Suppressor macrophage (primary cell): ENCODE measurements around the gene DUOXA1.
"Not testable (repeated sequence)": the region's sequence is repeated elsewhere in the genome, so short reads cannot be mapped to it uniquely, and the experiment has no call there.

Source experiments
- DNase-seq, 4 experiments: peaks; one replicate each; pipeline ENCODE4 v3.0.0-alpha.2; 2020 to 2022

DUOXA1 gene

DNA sequence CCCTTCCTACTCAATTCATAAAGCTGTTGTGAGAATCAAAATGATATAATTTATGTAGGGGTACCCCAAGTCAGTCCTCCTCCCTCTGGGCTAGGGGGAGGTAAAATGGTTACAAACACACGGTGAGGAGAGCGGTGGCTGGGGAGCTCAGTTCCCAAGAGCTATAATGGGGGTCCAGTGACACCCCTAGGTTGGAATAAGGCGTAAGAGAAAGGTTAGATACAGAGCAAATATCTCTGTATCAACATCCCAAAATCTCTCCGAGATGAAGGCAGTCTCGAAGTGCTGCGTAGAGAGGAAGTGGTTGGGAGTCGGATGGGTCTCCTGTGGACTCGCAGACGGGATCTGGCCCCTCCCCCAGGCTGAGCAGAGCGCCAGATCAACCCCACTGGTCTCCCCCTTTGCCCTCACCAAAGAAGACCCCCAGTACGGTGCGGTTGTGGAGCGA, 17.5 kb downstream of the DUOXA1 start:
- DNase-seq: no peak

DNA sequence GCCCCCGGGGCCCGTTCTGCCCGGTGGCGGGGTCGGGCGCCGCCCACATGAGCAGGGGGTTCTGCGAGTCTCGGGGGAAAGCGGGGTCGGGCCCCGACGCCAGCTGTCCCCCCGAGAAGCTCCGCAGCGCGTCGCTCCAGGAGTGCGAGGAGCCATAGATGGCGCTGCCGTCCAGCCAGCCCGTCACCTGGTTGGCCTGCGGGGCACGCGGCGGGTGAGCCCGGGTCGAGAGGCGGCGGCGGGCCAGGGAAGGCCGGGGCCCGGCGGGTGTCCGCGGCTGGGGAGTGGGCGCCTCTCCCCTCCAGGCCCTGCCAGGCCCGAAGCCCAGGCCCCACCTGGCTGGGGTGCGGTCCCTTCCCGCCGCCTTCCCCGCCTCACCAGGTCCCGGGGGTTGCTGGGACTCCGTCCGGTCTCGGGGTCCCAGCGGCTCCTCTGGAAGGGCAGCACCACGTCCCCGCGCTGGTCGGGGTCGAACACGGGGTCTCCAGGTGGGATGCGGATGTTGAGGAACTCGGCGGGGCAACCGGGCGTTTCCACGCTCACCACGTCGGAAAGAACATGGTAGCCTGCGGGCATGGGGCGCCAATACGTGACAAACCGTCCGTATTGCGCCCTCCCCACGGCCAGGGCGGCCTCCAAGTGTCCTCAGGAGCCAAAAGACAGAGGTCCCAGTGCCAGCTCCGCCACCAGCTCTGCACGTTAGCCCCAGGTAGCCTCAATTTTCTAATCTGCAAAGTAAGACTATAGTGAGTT, 18.1 kb downstream of the DUOXA1 start:
- DNase-seq: no peak

- DNase-seq: no peak
Observed at GRCh38 chr15:45110256-45110820, 19.3 kb downstream of the DUOXA1 start.

DNA sequence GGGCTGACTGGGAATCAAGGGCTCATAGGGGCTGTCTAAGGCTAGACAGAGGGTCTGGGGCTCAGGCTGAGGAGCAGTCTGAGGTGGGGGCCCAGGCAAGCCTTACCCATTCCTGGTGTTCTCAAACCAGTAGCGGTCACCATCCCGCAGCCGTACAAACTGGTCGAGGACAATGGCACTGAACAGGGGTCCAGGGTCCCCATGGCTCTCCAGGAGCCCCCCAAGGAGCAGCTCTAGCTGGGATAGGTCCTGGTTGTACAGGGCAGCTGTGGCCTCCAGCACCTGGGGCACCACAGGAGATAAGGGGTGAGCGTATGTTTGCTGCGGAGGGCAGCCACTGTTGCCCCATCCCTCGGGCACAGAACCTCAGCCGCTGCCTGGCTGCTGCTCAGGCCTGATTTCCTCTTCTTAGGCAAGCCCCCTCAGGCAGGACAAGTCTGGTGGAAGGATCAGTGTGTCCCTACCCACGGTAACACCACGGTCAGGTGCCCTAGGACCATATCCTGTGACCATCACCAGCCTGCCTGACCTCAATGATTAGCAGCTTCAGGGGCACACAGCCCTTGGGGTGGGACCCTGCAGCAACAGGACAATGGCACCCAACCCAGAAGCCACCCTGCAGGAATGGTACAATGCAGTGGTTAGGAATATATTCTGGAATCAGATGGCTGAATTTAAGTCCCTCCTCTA, 21.6 kb downstream of the DUOXA1 start:
- no peak for DNase-seq

DNA sequence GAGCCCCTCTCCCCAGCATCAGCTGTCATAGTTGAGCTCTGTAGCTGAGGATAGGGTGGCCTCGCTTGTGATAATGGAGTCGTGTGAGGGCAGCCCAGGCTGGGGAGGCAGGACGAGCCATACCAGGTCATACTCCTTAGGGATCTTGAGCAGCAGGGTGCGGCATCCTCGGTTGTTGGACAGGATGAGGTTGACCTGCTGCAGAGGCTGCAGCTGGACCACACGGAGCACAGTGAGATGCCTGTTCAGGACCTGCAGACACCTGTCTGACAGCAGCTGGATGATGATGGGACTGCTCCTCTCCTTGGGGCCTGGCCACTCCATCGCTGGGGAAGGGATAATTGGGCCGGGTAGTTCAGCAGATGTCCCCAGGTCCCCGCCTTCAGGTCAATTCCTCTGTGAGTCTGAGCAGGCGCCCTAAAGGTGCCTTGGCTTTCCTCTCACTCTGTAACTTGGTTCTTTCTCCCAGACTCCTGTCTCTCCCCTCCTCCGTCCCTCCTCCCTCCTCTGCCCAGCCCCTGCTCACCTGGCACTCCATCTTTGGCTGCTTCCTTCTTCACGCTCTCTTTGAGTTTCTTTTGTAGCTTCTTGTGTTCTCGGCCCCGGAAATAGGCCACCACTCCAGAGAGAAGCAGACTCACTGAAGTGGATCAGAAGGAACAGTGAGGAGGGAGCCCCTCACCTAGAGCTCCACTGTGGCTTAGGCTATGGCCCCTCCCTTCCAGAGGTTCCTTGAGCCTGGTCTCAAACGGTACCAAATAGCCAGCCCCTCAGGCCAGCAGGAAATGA, 23.5 kb downstream of the DUOXA1 start:
- DNase-seq: no peak

DNA sequence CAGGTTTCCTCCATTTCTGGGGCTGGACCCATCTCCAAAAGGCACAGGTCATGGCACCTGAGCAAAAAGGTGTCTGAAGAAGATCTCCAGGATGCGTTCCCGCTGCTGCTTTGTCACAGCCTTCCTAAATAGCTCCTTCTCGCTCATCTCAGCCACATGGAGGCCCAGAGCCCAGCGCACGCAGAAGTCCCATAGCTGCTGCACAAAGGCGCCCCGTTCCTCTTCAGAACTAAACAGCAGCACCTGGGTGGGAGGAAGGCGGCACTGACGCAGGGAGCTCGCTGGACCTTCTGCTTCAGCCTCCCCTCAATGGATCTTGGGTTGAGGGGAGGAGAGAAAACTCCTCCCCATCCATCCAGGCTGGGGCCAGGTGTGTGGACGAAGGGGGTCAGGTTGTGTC, 24.1 kb downstream of the DUOXA1 start:
- DNase-seq: no peak

DNA sequence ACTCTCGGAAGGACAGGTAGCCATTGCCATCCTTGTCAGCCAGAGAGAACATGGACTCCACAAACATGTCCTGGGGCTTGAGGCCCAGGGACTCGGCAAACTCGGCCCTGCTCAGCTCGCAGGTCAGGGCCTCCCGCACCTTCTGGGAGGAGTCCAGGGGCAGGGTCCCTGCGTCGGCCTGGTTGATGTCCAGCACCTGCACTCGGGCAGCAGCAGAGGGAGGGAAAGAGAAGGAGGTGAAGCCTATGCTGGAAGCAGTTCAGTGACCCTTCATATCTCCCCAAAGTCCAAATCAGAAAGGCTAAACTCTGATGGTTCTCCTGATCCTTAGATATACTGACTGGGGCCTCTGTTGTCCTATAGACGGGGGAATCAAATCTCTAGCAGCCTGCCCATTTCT, 25.5 kb downstream of the DUOXA1 start:
- not testable (repeated sequence) for DNase-seq

DNA sequence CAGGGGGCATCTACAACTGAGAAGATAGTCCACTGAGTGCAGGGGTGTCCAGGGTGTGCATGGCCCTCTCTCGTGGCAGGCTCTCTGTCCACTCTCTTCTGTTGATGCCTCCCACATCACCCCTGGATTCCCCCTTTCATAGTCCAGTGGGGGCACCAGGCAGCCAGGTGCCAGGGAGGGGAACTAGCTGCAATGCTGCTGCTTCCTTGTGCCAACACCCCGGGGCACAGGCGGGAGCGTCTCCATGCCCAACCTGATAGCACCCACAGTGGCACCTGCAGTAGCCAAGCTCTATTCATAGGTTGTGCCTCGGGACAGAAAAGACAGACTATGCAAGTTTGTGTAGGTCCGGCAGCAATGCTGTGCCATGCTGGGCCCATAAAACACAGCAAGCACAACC, 27.5 kb downstream of the DUOXA1 start:
- no peak for DNase-seq

- no peak for DNase-seq
Observed at GRCh38 chr15:45101749-45102148, 27.9 kb downstream of the DUOXA1 start.

DNA sequence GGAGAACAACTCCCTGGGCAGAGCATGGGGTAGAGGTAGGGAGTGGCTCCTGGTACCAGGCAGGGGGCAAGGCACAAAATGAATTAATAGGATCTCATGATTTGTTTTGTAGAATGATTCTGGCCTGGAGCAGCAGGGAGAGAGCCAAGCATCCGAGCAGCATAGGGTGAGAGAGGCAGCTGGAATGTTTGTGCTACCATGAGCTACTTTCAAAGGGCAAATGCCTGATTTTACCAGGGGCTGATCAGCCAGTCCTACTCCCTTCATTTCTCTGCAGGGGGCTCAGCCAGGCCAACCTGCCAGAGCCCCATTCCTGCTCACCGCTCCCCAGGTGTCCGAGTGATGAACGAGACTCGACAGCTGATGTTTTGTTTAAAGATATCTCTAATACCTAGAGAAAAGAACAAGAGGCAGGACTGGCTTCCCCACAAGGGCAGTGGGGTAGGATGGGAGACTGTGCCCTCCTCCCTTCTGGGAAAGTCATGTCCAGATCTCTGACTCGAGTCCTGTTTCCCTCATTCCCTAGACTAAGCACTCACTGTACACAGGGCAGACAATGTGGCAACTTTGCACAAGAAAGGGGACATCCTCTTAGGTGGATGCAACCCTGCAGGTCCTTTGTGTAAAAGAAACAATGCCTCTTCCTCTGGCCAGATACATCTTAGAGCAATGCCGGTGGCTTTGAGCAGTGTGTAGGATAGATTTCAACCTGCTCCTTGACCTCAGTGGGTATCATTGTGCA, 28.6 kb downstream of the DUOXA1 start:
- DNase-seq: no peak

- DNase-seq: no peak
Observed at GRCh38 chr15:45099549-45100165, 30.0 kb downstream of the DUOXA1 start.

GRCh38 chr15:45097466-45097865, 32.2 kb downstream of the DUOXA1 start:
- no peak for DNase-seq

DNA sequence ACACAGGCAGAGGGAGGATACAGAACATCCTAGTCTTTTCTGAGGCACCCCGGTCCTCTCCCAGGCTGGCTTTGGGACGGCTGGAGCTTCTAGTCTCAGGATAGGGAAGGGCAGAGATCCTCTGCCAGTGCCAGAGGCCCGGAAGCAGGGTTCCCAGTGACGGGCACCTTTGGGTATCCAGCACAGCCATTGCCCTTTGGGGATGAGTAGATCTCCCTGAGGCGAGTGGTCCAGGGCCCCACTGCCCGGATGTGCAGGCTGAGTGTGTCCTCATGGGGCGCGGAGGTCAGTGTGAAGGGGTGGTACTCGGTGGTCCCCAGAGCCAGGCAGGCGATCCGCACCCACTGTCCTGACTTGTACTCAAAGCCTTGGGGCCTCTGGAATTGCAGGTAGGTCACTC, 34.0 kb downstream of the DUOXA1 start:
- no peak for DNase-seq

DNA sequence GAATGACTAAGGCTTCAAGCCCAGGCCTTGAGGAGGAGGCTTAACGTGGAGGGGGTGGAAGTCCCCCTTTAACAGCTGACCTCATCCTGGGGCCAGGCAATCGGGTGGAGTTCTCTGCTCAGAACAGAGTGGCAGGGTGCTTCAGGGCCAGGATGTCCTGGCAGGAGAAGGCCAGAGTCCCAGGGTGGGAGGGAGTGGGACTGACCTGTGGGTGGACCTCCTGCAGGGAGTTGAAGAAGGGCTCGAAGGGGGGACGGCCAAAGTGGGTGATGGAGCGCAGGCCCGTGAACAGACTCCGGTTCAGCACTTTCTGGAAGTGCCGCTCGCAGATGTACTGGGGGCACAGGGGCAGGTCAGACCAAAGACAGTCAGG, 35.3 kb downstream of the DUOXA1 start:
- no peak for DNase-seq

DNA sequence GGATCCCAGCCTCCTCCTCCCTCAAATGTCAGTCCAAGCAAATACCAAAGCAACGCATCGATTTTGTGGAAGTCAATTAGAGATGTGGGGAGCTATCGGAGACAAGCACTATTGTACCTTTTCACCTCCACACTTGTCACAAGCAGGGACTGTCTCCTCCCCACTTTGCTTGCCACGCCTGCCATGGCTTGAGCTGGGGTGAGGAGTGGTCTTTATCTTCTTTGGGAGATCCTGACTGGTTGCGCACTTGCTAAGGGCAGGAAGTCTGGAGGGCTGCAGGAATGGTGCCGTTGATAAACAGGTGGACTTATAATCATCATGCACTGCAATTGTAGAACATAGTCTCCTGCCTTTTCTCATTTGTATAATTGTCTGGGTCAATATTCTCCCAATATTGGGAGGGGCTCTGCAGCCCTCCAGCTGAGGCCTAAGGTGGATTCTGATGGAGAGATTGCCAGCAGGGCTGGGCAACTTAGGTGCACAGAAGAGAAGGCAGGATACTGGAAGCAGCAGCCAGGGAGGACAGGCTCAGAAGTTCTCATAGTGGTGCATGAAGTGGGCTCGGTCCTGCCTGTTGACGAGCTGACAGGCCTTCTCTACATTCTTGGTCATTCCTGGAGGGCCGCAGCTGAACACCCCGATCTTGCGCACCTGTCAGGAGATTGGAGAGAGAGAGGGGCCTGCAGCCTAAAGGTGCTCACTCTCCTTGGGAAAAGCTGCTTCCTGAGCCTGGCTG, 35.9 kb downstream of the DUOXA1 start:
- DNase-seq: no peak

DNA sequence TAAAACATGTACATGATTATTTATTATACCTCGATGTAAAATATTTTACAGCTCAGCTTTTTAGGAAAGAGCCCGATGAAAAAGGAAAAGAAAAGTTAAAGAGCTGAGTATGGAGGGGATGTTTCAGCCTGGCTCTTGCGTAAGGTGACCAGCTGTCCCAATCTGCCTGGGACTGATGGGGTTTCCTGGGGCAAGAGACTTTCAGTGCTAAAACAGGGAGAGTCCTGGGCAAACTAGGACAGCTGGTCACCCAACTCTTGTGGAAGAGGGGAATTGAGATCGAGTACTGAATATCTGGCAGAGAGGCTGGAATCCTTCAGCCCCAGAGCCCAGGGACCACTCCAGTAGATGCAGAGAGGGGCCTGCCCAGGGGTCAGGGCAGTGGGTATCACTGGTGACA, 36.7 kb downstream of the DUOXA1 start:
- no peak for DNase-seq

- no peak for DNase-seq
Observed at GRCh38 chr15:45091576-45091975, 38.1 kb downstream of the DUOXA1 start.

- no peak for DNase-seq
Observed at GRCh38 chr15:45091161-45091560, 38.5 kb downstream of the DUOXA1 start.

- no peak for DNase-seq
Observed at GRCh38 chr15:45089712-45090373, 39.8 kb downstream of the DUOXA1 start.

DNA sequence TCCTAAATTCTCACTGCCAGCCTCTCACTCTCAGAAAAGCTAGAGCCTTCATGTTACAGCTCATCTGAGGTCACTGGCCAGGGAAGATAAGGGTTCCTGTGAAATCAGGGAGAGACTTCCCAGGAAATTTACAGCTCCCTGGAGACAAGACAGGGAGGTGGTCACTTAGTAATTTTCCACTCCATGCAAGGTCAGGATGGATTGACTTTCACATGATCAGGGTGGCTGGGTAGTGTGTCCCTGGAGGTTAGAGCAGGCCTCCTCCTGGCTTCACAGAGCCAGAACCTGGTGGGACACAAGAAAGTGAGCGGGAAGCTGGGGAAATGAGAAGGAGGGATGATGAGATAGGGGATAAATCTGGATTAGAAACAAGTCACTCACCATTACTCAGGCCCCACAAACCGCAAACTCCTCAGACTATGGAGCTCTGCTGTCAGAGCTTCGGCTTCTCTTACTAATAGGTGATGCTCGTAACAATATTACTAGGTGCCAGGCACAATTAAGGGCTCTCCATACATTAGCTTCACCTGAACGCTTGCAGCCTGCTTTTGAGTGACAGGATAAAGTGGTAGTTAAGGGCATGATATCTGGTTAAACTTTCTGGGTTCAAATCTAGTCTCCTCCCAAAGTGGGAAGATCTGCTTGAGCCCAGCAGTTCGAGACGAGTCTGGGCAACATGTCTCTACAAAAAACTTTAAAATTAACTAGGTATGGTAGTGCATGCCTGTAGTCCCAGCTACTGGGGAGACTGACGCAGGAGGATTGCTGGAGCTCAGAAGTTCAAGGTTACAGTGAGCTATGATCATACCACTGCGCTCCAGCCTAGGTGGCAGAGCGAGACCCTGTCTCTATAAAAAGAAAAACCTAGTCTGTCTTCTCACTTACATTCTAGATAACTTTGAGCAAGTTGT, 40.6 kb downstream of the DUOXA1 start:
- no peak for DNase-seq
